Neural crest cell (in vitro differentiated cells): ENCODE measurements around the gene MET. TPM values are rescaled to one million over a fixed set of nuclear protein-coding genes. Genes with fewer than 3 reads are reported as not detected.

Experiments used
- DNase-seq: peaks from one replicate; pipeline ENCODE4 v3.0.0; 2021; ENCODE audit warnings: low read depth, mixed read lengths, low spot score
- H3K27ac Mint-ChIP-seq: one replicate; pipeline ENCODE4 v1.8.0; 2021; ENCODE audit warnings: mild to moderate bottlenecking, mixed read lengths; ENCODE audit not compliant: unreplicated experiment
- H3K27me3 Mint-ChIP-seq: 2 replicates; pipeline ENCODE4 v1.8.0; 2021; ENCODE audit warnings: low read depth, mild to moderate bottlenecking, mixed read lengths
- H3K36me3 Mint-ChIP-seq: 2 replicates; pipeline ENCODE4 v1.8.0; 2021; ENCODE audit warnings: low read depth, mild to moderate bottlenecking, mixed read lengths
- H3K4me1 Mint-ChIP-seq: 2 replicates; pipeline ENCODE4 v1.8.0; 2021; ENCODE audit warnings: mixed read lengths
- H3K4me3 Mint-ChIP-seq: one replicate; pipeline ENCODE4 v1.8.0; 2021; ENCODE audit warnings: mild to moderate bottlenecking, mixed read lengths
- H3K9me3 Mint-ChIP-seq: 2 replicates; pipeline ENCODE4 v1.8.0; 2021; ENCODE audit warnings: mixed read lengths
- total RNA-seq: library from RNA; stranded (reverse); gene quantifications from 2 replicates; pipeline ENCODE4 v1.2.1, GENCODE V29; 2021
- TF ChIP-seq, protein P1 (sequence below): fragments of 200-600 bp; sonication (generic); conservative IDR thresholded peaks from 2 replicates; pipeline ENCODE4 v1.5.0; 2021; ENCODE audit warnings: antibody characterized with exemption, mild to moderate bottlenecking

MET gene
- total RNA-seq, 1 donor from 2014 or later = 4.0 TPM

GRCh38 chr7:116782177-116782711 lies 110.2 kb downstream of the MET start:
- Mint-ChIP-seq H3K27ac (no peak overlapping the region), H3K27me3 (no peaks in the 10 kb centered on the region), H3K4me3 (no peak overlapping the region), H3K4me1 (peaks cover 11% of the 10 kb centered on the region), H3K9me3 (no peaks in the 10 kb centered on the region), H3K36me3 (no peaks in the 10 kb centered on the region)
- no peak for DNase-seq
- TF ChIP-seq, protein P1, sequence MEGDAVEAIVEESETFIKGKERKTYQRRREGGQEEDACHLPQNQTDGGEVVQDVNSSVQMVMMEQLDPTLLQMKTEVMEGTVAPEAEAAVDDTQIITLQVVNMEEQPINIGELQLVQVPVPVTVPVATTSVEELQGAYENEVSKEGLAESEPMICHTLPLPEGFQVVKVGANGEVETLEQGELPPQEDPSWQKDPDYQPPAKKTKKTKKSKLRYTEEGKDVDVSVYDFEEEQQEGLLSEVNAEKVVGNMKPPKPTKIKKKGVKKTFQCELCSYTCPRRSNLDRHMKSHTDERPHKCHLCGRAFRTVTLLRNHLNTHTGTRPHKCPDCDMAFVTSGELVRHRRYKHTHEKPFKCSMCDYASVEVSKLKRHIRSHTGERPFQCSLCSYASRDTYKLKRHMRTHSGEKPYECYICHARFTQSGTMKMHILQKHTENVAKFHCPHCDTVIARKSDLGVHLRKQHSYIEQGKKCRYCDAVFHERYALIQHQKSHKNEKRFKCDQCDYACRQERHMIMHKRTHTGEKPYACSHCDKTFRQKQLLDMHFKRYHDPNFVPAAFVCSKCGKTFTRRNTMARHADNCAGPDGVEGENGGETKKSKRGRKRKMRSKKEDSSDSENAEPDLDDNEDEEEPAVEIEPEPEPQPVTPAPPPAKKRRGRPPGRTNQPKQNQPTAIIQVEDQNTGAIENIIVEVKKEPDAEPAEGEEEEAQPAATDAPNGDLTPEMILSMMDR = no peak

- H3K27ac Mint-ChIP-seq = no peak overlapping the region
- DNase-seq = no peak
- peaks cover 11% of the 10 kb centered on the region for H3K4me1 Mint-ChIP-seq
- no peaks in the 10 kb centered on the region for H3K27me3 Mint-ChIP-seq
- H3K4me3 Mint-ChIP-seq = no peak overlapping the region
- TF ChIP-seq, protein P1 = no peak
- H3K36me3 Mint-ChIP-seq = no peaks in the 10 kb centered on the region
- H3K9me3 Mint-ChIP-seq = no peaks in the 10 kb centered on the region
Observed at GRCh38 chr7:116783666-116784318, 111.8 kb downstream of the MET start.

DNA sequence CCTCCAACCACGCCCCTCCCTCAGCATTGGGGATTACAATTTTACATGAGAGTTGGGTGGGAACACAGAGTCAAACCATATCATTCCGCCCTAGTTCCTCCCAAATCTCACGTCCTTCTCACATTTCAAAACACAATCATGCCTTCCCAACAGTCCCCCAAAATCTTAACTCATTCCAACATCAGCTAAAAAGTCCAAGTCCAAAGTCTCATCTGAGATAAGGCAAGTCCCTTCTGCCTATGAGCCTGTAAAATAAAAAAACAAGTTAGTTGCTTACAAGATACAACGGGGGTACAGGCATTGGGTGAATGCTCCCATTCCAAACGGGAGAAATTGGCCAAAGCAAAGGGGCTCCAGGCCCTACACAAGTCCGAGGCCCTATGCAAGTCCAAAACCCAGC lies 112.7 kb downstream of the MET start:
- Mint-ChIP-seq H3K4me1 (peaks cover 11% of the 10 kb centered on the region), H3K27me3 (no peaks in the 10 kb centered on the region), H3K9me3 (no peaks in the 10 kb centered on the region), H3K4me3 (no peak overlapping the region), H3K27ac (no peak overlapping the region), H3K36me3 (no peaks in the 10 kb centered on the region)
- no peak for DNase-seq
- TF ChIP-seq, protein P1 = no peak

GRCh38 chr7:116785843-116786242 lies 113.8 kb downstream of the MET start:
- DNase-seq = no peak
- no peaks in the 10 kb centered on the region for H3K36me3 Mint-ChIP-seq
- H3K9me3 Mint-ChIP-seq = no peaks in the 10 kb centered on the region
- TF ChIP-seq, protein P1 = no peak
- no peaks in the 10 kb centered on the region for H3K27me3 Mint-ChIP-seq
- H3K27ac Mint-ChIP-seq = no peak overlapping the region
- no peak overlapping the region for H3K4me3 Mint-ChIP-seq
- peaks cover 11% of the 10 kb centered on the region for H3K4me1 Mint-ChIP-seq

- no peak for DNase-seq
- H3K36me3 Mint-ChIP-seq = no peaks in the 10 kb centered on the region
- H3K4me1 Mint-ChIP-seq = peaks cover 11% of the 10 kb centered on the region
- no peaks in the 10 kb centered on the region for H3K9me3 Mint-ChIP-seq
- no peaks in the 10 kb centered on the region for H3K27me3 Mint-ChIP-seq
- no peak overlapping the region for H3K4me3 Mint-ChIP-seq
- no peak overlapping the region for H3K27ac Mint-ChIP-seq
- TF ChIP-seq, protein P1 = no peak
Observed at GRCh38 chr7:116786791-116787443, 114.9 kb downstream of the MET start.
